ENCODE data around the gene FUBP3. TPM values are rescaled to one million over a fixed set of nuclear protein-coding genes. Genes with fewer than 3 reads are reported as not detected.

FUBP3 gene
- total RNA-seq, 4 donors from 2014 or later: 40.6 to 64.8 (median 46.4) TPM

- Histone ChIP-seq H3K27ac (replicated peaks in 1 of 4) (no peak overlapping the region), H3K36me3 (peaks cover 0 to 10% (median 6%) of the 10 kb centered on the region in 4 donors), H3K27me3 (no peaks in the 10 kb centered on the region), H3K4me1 (peaks cover 5 to 27% (median 12%) of the 10 kb centered on the region in 4 donors), H3K9me3 (no peaks in the 10 kb centered on the region), H3K4me3 (no peak overlapping the region)
- intact Hi-C loops (cut with DNase I): no loop called here
- DNase-seq (ENCODE audit: extremely low spot score): no peak
- TF ChIP-seq POLR2A (IDR thresholded peaks at IDR 0.05; ENCODE audit: low read depth) (no peak), CTCF (IDR thresholded peaks at IDR 0.05) (no peak), EP300 (IDR thresholded peaks at IDR 0.05) (no peak), POLR2AphosphoS5 (IDR thresholded peaks at IDR 0.05) (no peak)
- 85% methylated on average over 4 of the region's 4 CpGs for WGBS
Measured at GRCh38 chr9:130588416-130588815, 9.0 kb downstream of the FUBP3 start.

- no peak for DNase-seq (ENCODE audit: extremely low spot score)
- Histone ChIP-seq H3K27me3 (no peaks in the 10 kb centered on the region), H3K36me3 (peaks cover 0 to 19% (median 6%) of the 10 kb centered on the region in 4 donors), H3K4me3 (no peak overlapping the region), H3K27ac (replicated peaks in 1 of 4) (no peak overlapping the region), H3K9me3 (no peaks in the 10 kb centered on the region), H3K4me1 (peaks cover 5 to 27% (median 12%) of the 10 kb centered on the region in 4 donors)
- intact Hi-C loops (cut with DNase I): no loop called here
- 87% methylated on average over 3 of the region's 3 CpGs for WGBS
- TF ChIP-seq CTCF (IDR thresholded peaks at IDR 0.05): no peak
- no peak for TF ChIP-seq POLR2A (IDR thresholded peaks at IDR 0.05; ENCODE audit: low read depth)
- TF ChIP-seq EP300 (IDR thresholded peaks at IDR 0.05): no peak
Measured at GRCh38 chr9:130589754-130590153, 10.4 kb downstream of the FUBP3 start.

- Histone ChIP-seq H3K4me3 (no peak overlapping the region), H3K27ac (replicated peaks in 1 of 4) (no peak overlapping the region), H3K9me3 (no peaks in the 10 kb centered on the region), H3K4me1 (peaks cover 5 to 27% (median 12%) of the 10 kb centered on the region in 4 donors), H3K36me3 (peaks cover 0 to 20% (median 6%) of the 10 kb centered on the region in 4 donors), H3K27me3 (no peaks in the 10 kb centered on the region)
- intact Hi-C loops (cut with DNase I): no loop called here
- TF ChIP-seq EP300 (IDR thresholded peaks at IDR 0.05) (no peak), POLR2A (IDR thresholded peaks at IDR 0.05; ENCODE audit: low read depth) (no peak), CTCF (IDR thresholded peaks at IDR 0.05) (no peak), POLR2AphosphoS5 (IDR thresholded peaks at IDR 0.05) (no peak)
- 73% methylated on average over 3 of the region's 3 CpGs for WGBS
- no peak for DNase-seq (ENCODE audit: extremely low spot score)
Measured at GRCh38 chr9:130590305-130590704, 10.9 kb downstream of the FUBP3 start.

GRCh38 chr9:130593020-130593419, 13.6 kb downstream of the FUBP3 start:
- Histone ChIP-seq H3K4me3 (no peak overlapping the region), H3K4me1 (peaks cover 5 to 17% (median 12%) of the 10 kb centered on the region in 4 donors), H3K27ac (replicated peaks in 1 of 4) (no peak overlapping the region), H3K27me3 (no peaks in the 10 kb centered on the region), H3K36me3 (peaks cover 18 to 41% (median 31%) of the 10 kb centered on the region in 4 donors), H3K9me3 (no peaks in the 10 kb centered on the region)
- no peak for DNase-seq (ENCODE audit: extremely low spot score)
- TF ChIP-seq EP300 (IDR thresholded peaks at IDR 0.05): no peak
- TF ChIP-seq POLR2AphosphoS5 (IDR thresholded peaks at IDR 0.05): no peak
- no peak for TF ChIP-seq POLR2A (IDR thresholded peaks at IDR 0.05; ENCODE audit: low read depth)
- TF ChIP-seq CTCF (IDR thresholded peaks at IDR 0.05): no peak
- WGBS: 97% methylated on average over 2 of the region's 2 CpGs
- intact Hi-C loops (cut with DNase I): no loop called here

GRCh38 chr9:130597228-130597627, 17.9 kb downstream of the FUBP3 start:
- Histone ChIP-seq H3K27me3 (no peaks in the 10 kb centered on the region), H3K36me3 (peaks cover 22 to 78% (median 47%) of the 10 kb centered on the region in 4 donors), H3K4me1 (no peaks in the 10 kb centered on the region), H3K9me3 (no peaks in the 10 kb centered on the region), H3K4me3 (no peak overlapping the region), H3K27ac (replicated peaks in 1 of 4) (no peak overlapping the region)
- intact Hi-C loops (cut with DNase I): no loop called here
- 85% methylated on average over 4 of the region's 4 CpGs for WGBS
- no peak for TF ChIP-seq CTCF (IDR thresholded peaks at IDR 0.05)
- no peak for TF ChIP-seq POLR2A (IDR thresholded peaks at IDR 0.05; ENCODE audit: low read depth)
- TF ChIP-seq POLR2AphosphoS5 (IDR thresholded peaks at IDR 0.05): no peak
- TF ChIP-seq EP300 (IDR thresholded peaks at IDR 0.05): no peak
- DNase-seq (ENCODE audit: extremely low spot score): no peak
